Keratinocyte (primary cell): ENCODE measurements around the gene RC3H2. TPM values are rescaled to one million over a fixed set of nuclear protein-coding genes. Genes with fewer than 3 reads are reported as not detected.

Experiments
- DNase-seq: peaks from one replicate; pipeline ENCODE4 v3.0.0-alpha.2; 2011; ENCODE audit warnings: low read depth, missing footprints, low spot score
- FAIRE-seq: peaks from 2 replicates; lab custom pipeline; 2011; peaks lifted over from hg19 to GRCh38; lab: Jason Lieb, UNC
- H2AFZ ChIP-seq: 2 replicates; pipeline ENCODE4 v1.6.0; 2012; ENCODE audit warnings: low read length, control low read depth, inconsistent platforms; ENCODE audit not compliant: control insufficient read depth
- H3K27ac ChIP-seq: 2 replicates; pipeline ENCODE4 v1.5.1; 2011; ENCODE audit warnings: low read length; ENCODE audit not compliant: control insufficient read depth, insufficient read depth
- H3K27me3 ChIP-seq: 3 replicates; pipeline ENCODE4 v1.6.0; 2011; ENCODE audit warnings: low read length; ENCODE audit not compliant: control insufficient read depth, insufficient read depth; ENCODE audit errors: extremely low read depth
- H3K36me3 ChIP-seq, 2 experiments: 2 replicates in 1 of 2; 3 replicates in 1 of 2; pipeline ENCODE4 v1.5.1; 2011; ENCODE audit warnings: low read length in 2 of 2, mild to moderate bottlenecking in 1 of 2; ENCODE audit not compliant: control insufficient read depth in 2 of 2, insufficient read depth in 2 of 2; ENCODE audit errors: extremely low read depth in 1 of 2
- H3K4me1 ChIP-seq: 3 replicates; pipeline ENCODE4 v1.5.1; 2011; ENCODE audit warnings: low read length; ENCODE audit not compliant: control insufficient read depth, insufficient read depth; ENCODE audit errors: extremely low read depth
- H3K4me2 ChIP-seq: 3 replicates; pipeline ENCODE4 v1.6.0; 2011; ENCODE audit warnings: low read depth, low read length; ENCODE audit not compliant: control insufficient read depth, insufficient read depth; ENCODE audit errors: extremely low read depth
- H3K4me3 ChIP-seq, 3 experiments: fragments of 200-600 bp in 1 of 3; sonication (generic) in 1 of 3; 2 replicates in 2 of 3; 3 replicates in 1 of 3; pipeline ENCODE4 v1.5.1; 2011 to 2016; ENCODE audit warnings: low read length in 3 of 3, mild to moderate bottlenecking in 3 of 3, control low read depth in 2 of 3, inconsistent platforms in 1 of 3, low read depth in 1 of 3, mixed read lengths in 1 of 3, mixed run types in 1 of 3, moderate library complexity in 1 of 3; ENCODE audit not compliant: control insufficient read depth in 2 of 3, insufficient read depth in 2 of 3; ENCODE audit errors: extremely low read depth in 1 of 3
- H3K79me2 ChIP-seq: 2 replicates; pipeline ENCODE4 v1.6.0; 2012; ENCODE audit warnings: low read length; ENCODE audit not compliant: control insufficient read depth, insufficient read depth
- H3K9ac ChIP-seq: 3 replicates; pipeline ENCODE4 v1.6.0; 2011; ENCODE audit warnings: low read length; ENCODE audit not compliant: control insufficient read depth, insufficient read depth; ENCODE audit errors: extremely low read depth
- H3K9me1 ChIP-seq: 3 replicates; pipeline ENCODE4 v1.6.0; 2011; ENCODE audit warnings: low read length; ENCODE audit not compliant: control insufficient read depth, insufficient read depth; ENCODE audit errors: extremely low read depth
- H3K9me3 ChIP-seq: 2 replicates; pipeline ENCODE4 v1.5.1; 2012; ENCODE audit warnings: low read depth, low read length; ENCODE audit not compliant: control insufficient read depth
- H4K20me1 ChIP-seq: 3 replicates; pipeline ENCODE4 v1.6.0; 2011; ENCODE audit warnings: low read length; ENCODE audit not compliant: control insufficient read depth, insufficient read depth; ENCODE audit errors: extremely low read depth
- CTCF ChIP-seq, 3 experiments: IDR thresholded peaks in 1 of 3; conservative IDR thresholded peaks in 1 of 3; optimal IDR thresholded peaks in 1 of 3; 2 replicates in 2 of 3; 3 replicates in 1 of 3; pipeline versions ENCODE3 to v1.5.1; 2011; ENCODE audit warnings: low read length in 3 of 3, mild to moderate bottlenecking in 3 of 3, moderate library complexity in 2 of 3, control low read depth in 1 of 3, inconsistent platforms in 1 of 3; ENCODE audit not compliant: insufficient read depth in 2 of 3; ENCODE audit errors: extremely low read depth in 1 of 3
- EZH2 ChIP-seq: IDR thresholded peaks from one replicate; pipeline ENCODE4 v1.6.1; 2012; ENCODE audit warnings: inconsistent platforms, mild to moderate bottlenecking, low read length, moderate library complexity
- dilution Hi-C: fragments of 300-500 bp; cut with MboI; formaldehyde crosslinking; loops from one replicate; pipeline ENCODE4 v1.7.0; 2020; ENCODE audit warnings: low sequenced_read_pairs; ENCODE audit not compliant: extremely low pct_ligation_motif_present
- polyA plus RNA-seq, 5 experiments: library from polyadenylated mRNA; depleted of rRNA in 3 of 5; stranded (reverse) in 3 of 5; stranded (forward) in 1 of 5; unstranded in 1 of 5; fragments of >200 nt; gene quantifications; 1 replicate in 1 of 5; 2 replicates in 3 of 5; 3 replicates in 1 of 5; pipeline versions ENCODE4 v1.2.1 to v1.2.3, GENCODE V29; 2011 to 2012; ENCODE audit warnings: missing spikeins in 2 of 5, low read depth in 1 of 5, low replicate concordance in 1 of 5

The RC3H2 gene
- polyA plus RNA-seq, 1 donor (not counting 4 experiments of a cell fraction or from before 2014, with no cell fraction given): 34.2 TPM

- peak overlapping the region; percentile 38 for H3K27ac ChIP-seq
- H3K79me2 ChIP-seq: peaks cover 71% of the 10 kb centered on the region
- H3K36me3 ChIP-seq: peaks cover 3 to 9% of the 10 kb centered on the region in 2 experiments
- dilution Hi-C loops: no loop called here
- H3K4me3 ChIP-seq: no peak overlapping the region
- FAIRE-seq: no peak
- peaks cover 12% of the 10 kb centered on the region for H3K4me1 ChIP-seq
- no peak for TF ChIP-seq EZH2
- no peak for TF ChIP-seq CTCF (optimal IDR thresholded peaks at IDR 0.05 in 1 of 3, IDR thresholded peaks at IDR 0.05 in 1 of 3, conservative IDR thresholded peaks at IDR 0.05 in 1 of 3; ENCODE audit: extremely low read depth in 1 of 3, insufficient read depth in 2 of 3, low read length in 3 of 3)
- DNase-seq: no peak
- H3K9ac ChIP-seq: peak overlapping the region; percentile 7
- H4K20me1 ChIP-seq: no peaks in the 10 kb centered on the region
- no peaks in the 10 kb centered on the region for H3K27me3 ChIP-seq
- no peaks in the 10 kb centered on the region for H3K9me1 ChIP-seq
- no peaks in the 10 kb centered on the region for H3K9me3 ChIP-seq
- no peak overlapping the region for H2AFZ ChIP-seq
- H3K4me2 ChIP-seq: peak overlapping the region; percentile 31
Observed at GRCh38 chr9:122897969-122898368, 7.2 kb downstream of the RC3H2 start.

GRCh38 chr9:122888480-122888879 lies 16.7 kb downstream of the RC3H2 start:
- Histone ChIP-seq H3K27me3 (no peaks in the 10 kb centered on the region), H3K4me2 (no peak overlapping the region), H3K9ac (no peak overlapping the region), H3K27ac (no peak overlapping the region), H3K9me1 (no peaks in the 10 kb centered on the region), H3K36me3 (peaks cover 9 to 10% of the 10 kb centered on the region in 2 experiments), H2AFZ (no peak overlapping the region), H4K20me1 (no peaks in the 10 kb centered on the region), H3K4me1 (no peaks in the 10 kb centered on the region), H3K4me3 (no peak overlapping the region), H3K79me2 (peaks cover 3% of the 10 kb centered on the region), H3K9me3 (no peaks in the 10 kb centered on the region)
- no peak for FAIRE-seq
- no peak for DNase-seq
- no peak for TF ChIP-seq CTCF (optimal IDR thresholded peaks at IDR 0.05 in 1 of 3, IDR thresholded peaks at IDR 0.05 in 1 of 3, conservative IDR thresholded peaks at IDR 0.05 in 1 of 3; ENCODE audit: extremely low read depth in 1 of 3, insufficient read depth in 2 of 3, low read length in 3 of 3)
- no peak for TF ChIP-seq EZH2
- dilution Hi-C loops: no loop called here
